HepG2 (cell line): ENCODE measurements around the gene ZNF615. TPM values are rescaled to one million over a fixed set of nuclear protein-coding genes. Genes with fewer than 3 reads are reported as not detected.

Experiments
- ATF4 ChIP-seq, 2 experiments: fragments of 450-650 bp in 1 of 2; sonication (generic) in 1 of 2; formaldehyde crosslinking; IDR thresholded peaks; 2 replicates each; pipeline versions ENCODE4 v1.5.0 to v1.8.0; 2020 to 2022; ENCODE audit warnings: mild to moderate bottlenecking in 1 of 2, missing genetic modification reagents in 1 of 2
- EHMT2 ChIP-seq: fragments of 200-600 bp; sonication (generic); IDR thresholded peaks from 2 replicates; pipeline ENCODE4 v1.7.0; 2017; ENCODE audit warnings: antibody characterized with exemption, low read depth, low read length, borderline replicate concordance
- MXI1 ChIP-seq: IDR thresholded peaks from 3 replicates; pipeline ENCODE4 v1.6.1; 2012; ENCODE audit warnings: low read depth, low read length, inconsistent platforms, borderline replicate concordance
- PLRG1 ChIP-seq: fragments of 450-650 bp; conservative IDR thresholded peaks from 2 replicates; pipeline ENCODE4 v1.6.1; 2016
- REXO4 ChIP-seq: sonication (generic); formaldehyde crosslinking; IDR thresholded peaks from 2 replicates; pipeline ENCODE4 v1.8.0; 2022; ENCODE audit warnings: missing genetic modification reagents, mild to moderate bottlenecking, borderline replicate concordance
- TEAD3 ChIP-seq: optimal IDR thresholded peaks from 2 replicates; pipeline ENCODE3; 2016; ENCODE audit warnings: borderline replicate concordance
- THAP7 ChIP-seq: sonication (generic); formaldehyde crosslinking; IDR thresholded peaks from 2 replicates; pipeline ENCODE4 v1.8.1; 2023; ENCODE audit warnings: mild to moderate bottlenecking, missing genetic modification reagents
- ZNF142 ChIP-seq: sonication (generic); formaldehyde crosslinking; IDR thresholded peaks from 2 replicates; pipeline ENCODE4 v1.4.0; 2020; ENCODE audit warnings: missing genetic modification reagents
- ZNF331 ChIP-seq: sonication (generic); formaldehyde crosslinking; IDR thresholded peaks from 2 replicates; pipeline ENCODE4 v1.4.0; 2020; ENCODE audit warnings: missing genetic modification reagents
- ZNF343 ChIP-seq: sonication (generic); formaldehyde crosslinking; IDR thresholded peaks from 2 replicates; pipeline ENCODE4 v1.4.0; 2020; ENCODE audit warnings: mild to moderate bottlenecking, missing genetic modification reagents
- polyA plus RNA-seq, 8 experiments: library from polyadenylated mRNA; depleted of rRNA in 3 of 8; stranded (reverse) in 7 of 8; unstranded in 1 of 8; fragments of >200 nt; fragmentation: Illumina TruSeq in 4 of 8; extraction: Trizol in 4 of 8; gene quantifications; 2 replicates each; pipeline versions ENCODE4 v1.2.1 to v1.2.3, GENCODE V29; 2011 to 2016; ENCODE audit warnings: low read depth in 4 of 8, missing spikeins in 1 of 8, mixed read lengths in 1 of 8; ENCODE audit not compliant: insufficient read depth in 1 of 8
- total RNA-seq, 5 experiments: library from RNA; depleted of rRNA; stranded (reverse); fragments of >200 nt; fragmentation: Illumina TruSeq; extraction: Trizol; gene quantifications; 2 replicates each; pipeline ENCODE4 v1.2.3, GENCODE V29; 2016; ENCODE audit warnings: low read depth in 1 of 5
- TF ChIP-seq, protein P1 (sequence below): IDR thresholded peaks from 2 replicates; pipeline ENCODE4 v1.6.1; 2016; ENCODE audit warnings: missing compliant biosample characterization, missing genetic modification reagents, borderline replicate concordance
- TF ChIP-seq, protein P2 (sequence below): sonication (generic); formaldehyde crosslinking; IDR thresholded peaks from 2 replicates; pipeline ENCODE4 v1.4.0; 2020; ENCODE audit warnings: missing genetic modification reagents
- TF ChIP-seq, protein P3 (sequence below): IDR thresholded peaks from 2 replicates; pipeline ENCODE4 v1.6.1; 2016; ENCODE audit warnings: low read depth, borderline replicate concordance
- TF ChIP-seq, protein P4 (sequence below): sonication (generic); formaldehyde crosslinking; conservative IDR thresholded peaks from 2 replicates; pipeline ENCODE4 v1.8.0; 2022; ENCODE audit warnings: mild to moderate bottlenecking, moderate library complexity, missing genetic modification reagents

ZNF615 gene
- total and polyA plus RNA-seq, 2 of the 13 experiments (the other 11 are each of a cell fraction or from before 2014, with no cell fraction given) = 5.2 to 7.8 TPM

GRCh38 chr19:51986309-51987291 is 21.4 kb downstream of the ZNF615 start, which contains the start of gene ZNF350 (continued):
- TF ChIP-seq, protein P1, sequence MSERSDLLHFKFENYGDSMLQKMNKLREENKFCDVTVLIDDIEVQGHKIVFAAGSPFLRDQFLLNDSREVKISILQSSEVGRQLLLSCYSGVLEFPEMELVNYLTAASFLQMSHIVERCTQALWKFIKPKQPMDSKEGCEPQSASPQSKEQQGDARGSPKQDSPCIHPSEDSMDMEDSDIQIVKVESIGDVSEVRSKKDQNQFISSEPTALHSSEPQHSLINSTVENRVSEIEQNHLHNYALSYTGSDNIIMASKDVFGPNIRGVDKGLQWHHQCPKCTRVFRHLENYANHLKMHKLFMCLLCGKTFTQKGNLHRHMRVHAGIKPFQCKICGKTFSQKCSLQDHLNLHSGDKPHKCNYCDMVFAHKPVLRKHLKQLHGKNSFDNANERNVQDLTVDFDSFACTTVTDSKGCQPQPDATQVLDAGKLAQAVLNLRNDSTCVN (CRISPR knock-in tag) = peak; percentile 96
- TF ChIP-seq, protein P2, sequence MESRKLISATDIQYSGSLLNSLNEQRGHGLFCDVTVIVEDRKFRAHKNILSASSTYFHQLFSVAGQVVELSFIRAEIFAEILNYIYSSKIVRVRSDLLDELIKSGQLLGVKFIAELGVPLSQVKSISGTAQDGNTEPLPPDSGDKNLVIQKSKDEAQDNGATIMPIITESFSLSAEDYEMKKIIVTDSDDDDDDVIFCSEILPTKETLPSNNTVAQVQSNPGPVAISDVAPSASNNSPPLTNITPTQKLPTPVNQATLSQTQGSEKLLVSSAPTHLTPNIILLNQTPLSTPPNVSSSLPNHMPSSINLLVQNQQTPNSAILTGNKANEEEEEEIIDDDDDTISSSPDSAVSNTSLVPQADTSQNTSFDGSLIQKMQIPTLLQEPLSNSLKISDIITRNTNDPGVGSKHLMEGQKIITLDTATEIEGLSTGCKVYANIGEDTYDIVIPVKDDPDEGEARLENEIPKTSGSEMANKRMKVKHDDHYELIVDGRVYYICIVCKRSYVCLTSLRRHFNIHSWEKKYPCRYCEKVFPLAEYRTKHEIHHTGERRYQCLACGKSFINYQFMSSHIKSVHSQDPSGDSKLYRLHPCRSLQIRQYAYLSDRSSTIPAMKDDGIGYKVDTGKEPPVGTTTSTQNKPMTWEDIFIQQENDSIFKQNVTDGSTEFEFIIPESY (CRISPR knock-in tag) = peak; percentile 43
- TF ChIP-seq PLRG1 = no peak
- TF ChIP-seq TEAD3 = peak; percentile 63
- no peak for TF ChIP-seq REXO4 (CRISPR knock-in tag)
- TF ChIP-seq, protein P3, sequence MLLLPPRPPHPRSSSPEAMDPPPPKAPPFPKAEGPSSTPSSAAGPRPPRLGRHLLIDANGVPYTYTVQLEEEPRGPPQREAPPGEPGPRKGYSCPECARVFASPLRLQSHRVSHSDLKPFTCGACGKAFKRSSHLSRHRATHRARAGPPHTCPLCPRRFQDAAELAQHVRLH = 0 out of 2 replicates have a peak, but pooled peaks have one; percentile 61
- TF ChIP-seq EHMT2 = peak; percentile 81; the same call in 1 of the 2 replicates
- no peak for TF ChIP-seq ATF4 (CRISPR knock-in tag; IDR thresholded peaks at IDR 0.05)
- TF ChIP-seq, protein P4, sequence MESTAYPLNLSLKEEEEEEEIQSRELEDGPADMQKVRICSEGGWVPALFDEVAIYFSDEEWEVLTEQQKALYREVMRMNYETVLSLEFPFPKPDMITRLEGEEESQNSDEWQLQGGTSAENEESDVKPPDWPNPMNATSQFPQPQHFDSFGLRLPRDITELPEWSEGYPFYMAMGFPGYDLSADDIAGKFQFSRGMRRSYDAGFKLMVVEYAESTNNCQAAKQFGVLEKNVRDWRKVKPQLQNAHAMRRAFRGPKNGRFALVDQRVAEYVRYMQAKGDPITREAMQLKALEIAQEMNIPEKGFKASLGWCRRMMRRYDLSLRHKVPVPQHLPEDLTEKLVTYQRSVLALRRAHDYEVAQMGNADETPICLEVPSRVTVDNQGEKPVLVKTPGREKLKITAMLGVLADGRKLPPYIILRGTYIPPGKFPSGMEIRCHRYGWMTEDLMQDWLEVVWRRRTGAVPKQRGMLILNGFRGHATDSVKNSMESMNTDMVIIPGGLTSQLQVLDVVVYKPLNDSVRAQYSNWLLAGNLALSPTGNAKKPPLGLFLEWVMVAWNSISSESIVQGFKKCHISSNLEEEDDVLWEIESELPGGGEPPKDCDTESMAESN (CRISPR knock-in tag) = no peak
- no peak for TF ChIP-seq THAP7 (CRISPR knock-in tag)
- no peak for TF ChIP-seq ZNF343
- peak; percentile 70 for TF ChIP-seq ZNF142 (CRISPR knock-in tag)
- TF ChIP-seq ZNF331 (CRISPR knock-in tag) = peak; percentile 68
- peak; percentile 71; the same call in 1 of the 3 replicates for TF ChIP-seq MXI1
